Measurements from ENCODE around the gene HRAS. TPM values are rescaled to one million over a fixed set of nuclear protein-coding genes. Genes with fewer than 3 reads are reported as not detected.

Gene HRAS
- total RNA-seq, 1 experiment from 2014 or later: 69.0 TPM

DNA sequence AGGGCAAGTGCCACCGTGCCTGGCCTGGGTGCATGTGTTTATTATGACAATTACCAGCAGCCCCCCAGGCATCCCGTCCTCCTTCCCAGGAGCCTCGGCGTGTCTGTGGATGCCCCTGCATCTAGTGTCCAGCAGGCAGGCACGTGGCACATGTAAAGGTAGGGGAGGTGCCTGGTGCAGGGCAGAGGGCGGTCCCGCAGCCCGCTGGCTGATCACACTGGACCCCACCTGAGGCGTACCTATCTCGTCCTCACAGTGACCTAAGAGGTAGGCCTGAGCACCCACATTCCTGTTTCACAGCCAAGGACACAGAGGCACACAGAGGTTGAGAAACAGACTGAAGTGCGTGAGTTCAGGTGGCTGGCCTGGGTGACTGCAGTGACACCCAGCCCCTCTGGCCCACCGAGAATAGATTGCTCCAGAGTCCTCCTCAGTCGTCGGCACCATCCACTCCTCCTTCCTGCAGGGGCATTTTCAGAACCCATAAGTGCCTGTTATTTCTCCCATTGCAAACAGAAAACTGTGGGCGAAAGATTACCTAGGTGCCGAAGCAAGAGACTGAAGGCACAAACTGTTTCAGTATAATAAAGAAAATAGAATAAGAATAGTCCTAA is 37.9 kb upstream of the HRAS start:
- Mint-ChIP-seq H3K4me3 (ENCODE audit: unreplicated experiment) (no peak overlapping the region), H3K4me1 (ENCODE audit: low read depth, unreplicated experiment) (peaks cover 22% of the 10 kb centered on the region), H3K27ac (ENCODE audit: unreplicated experiment) (no peak overlapping the region), H3K36me3 (ENCODE audit: insufficient read depth, unreplicated experiment) (peaks cover 10% of the 10 kb centered on the region), H3K9me3 (ENCODE audit: unreplicated experiment) (no peaks in the 10 kb centered on the region), H3K27me3 (ENCODE audit: insufficient read depth, unreplicated experiment) (no peaks in the 10 kb centered on the region)
- Histone ChIP-seq H3K27me3 (replicated peaks; ENCODE audit: control insufficient read depth, insufficient read depth, low read length) (no peaks in the 10 kb centered on the region), H3K4me3 (ENCODE audit: low read depth, low read length) (no peak overlapping the region), H3K9me3 (no peaks in the 10 kb centered on the region), H3K36me3 (ENCODE audit: control insufficient read depth, insufficient read depth, low read length) (no peaks in the 10 kb centered on the region), H3K4me1 (peaks cover 35% of the 10 kb centered on the region)
- POLR2A ChIA-PET: no interaction called here
- intact Hi-C loops (cut with micrococcal nuclease; ENCODE audit: unreplicated experiment): no loop called here
- DNase-seq: no peak
- CTCF ChIA-PET: no interaction called here
- BruUV-seq (replicated peaks): no TSS peak
- TF ChIP-seq, protein P1, sequence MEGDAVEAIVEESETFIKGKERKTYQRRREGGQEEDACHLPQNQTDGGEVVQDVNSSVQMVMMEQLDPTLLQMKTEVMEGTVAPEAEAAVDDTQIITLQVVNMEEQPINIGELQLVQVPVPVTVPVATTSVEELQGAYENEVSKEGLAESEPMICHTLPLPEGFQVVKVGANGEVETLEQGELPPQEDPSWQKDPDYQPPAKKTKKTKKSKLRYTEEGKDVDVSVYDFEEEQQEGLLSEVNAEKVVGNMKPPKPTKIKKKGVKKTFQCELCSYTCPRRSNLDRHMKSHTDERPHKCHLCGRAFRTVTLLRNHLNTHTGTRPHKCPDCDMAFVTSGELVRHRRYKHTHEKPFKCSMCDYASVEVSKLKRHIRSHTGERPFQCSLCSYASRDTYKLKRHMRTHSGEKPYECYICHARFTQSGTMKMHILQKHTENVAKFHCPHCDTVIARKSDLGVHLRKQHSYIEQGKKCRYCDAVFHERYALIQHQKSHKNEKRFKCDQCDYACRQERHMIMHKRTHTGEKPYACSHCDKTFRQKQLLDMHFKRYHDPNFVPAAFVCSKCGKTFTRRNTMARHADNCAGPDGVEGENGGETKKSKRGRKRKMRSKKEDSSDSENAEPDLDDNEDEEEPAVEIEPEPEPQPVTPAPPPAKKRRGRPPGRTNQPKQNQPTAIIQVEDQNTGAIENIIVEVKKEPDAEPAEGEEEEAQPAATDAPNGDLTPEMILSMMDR (IDR thresholded peaks at IDR 0.05; ENCODE audit: insufficient read depth in 1 of 2, low read depth in 1 of 2, low read length in 1 of 2, severe bottlenecking in 1 of 2, unreplicated experiment in 1 of 2): no peak

DNA sequence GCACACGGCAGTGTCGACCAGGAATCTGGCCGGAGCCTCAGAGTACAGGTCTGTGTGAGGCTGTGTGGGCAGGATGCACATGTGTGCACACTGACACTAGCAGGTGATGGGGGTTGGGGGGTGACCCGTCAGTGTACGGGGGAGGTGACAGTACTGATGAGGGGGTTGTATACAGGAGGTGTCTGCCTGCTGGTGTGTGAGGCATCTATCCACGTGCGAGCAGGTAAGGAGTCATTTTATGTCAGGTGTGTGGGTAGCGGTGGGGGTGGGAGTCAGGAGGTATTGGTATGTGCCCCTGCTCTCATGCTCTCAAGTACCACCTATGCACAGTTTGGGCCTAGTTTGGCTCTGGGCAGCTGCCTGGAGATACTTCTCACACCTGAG is 36.4 kb upstream of the HRAS start:
- BruUV-seq (replicated peaks): no TSS peak
- Histone ChIP-seq H3K4me1 (peaks cover 36% of the 10 kb centered on the region), H3K36me3 (ENCODE audit: control insufficient read depth, insufficient read depth, low read length) (0 out of 2 replicates have a peak, but pooled peaks cover 1% of the 10 kb centered on the region), H3K27me3 (replicated peaks; ENCODE audit: control insufficient read depth, insufficient read depth, low read length) (no peaks in the 10 kb centered on the region), H3K4me3 (ENCODE audit: low read depth, low read length) (no peak overlapping the region), H3K9me3 (no peaks in the 10 kb centered on the region)
- ChIA-PET CTCF (no interaction called here), POLR2A (no interaction called here)
- Mint-ChIP-seq H3K27me3 (ENCODE audit: insufficient read depth, unreplicated experiment) (no peaks in the 10 kb centered on the region), H3K9me3 (ENCODE audit: unreplicated experiment) (no peaks in the 10 kb centered on the region), H3K27ac (ENCODE audit: unreplicated experiment) (no peak overlapping the region), H3K4me3 (ENCODE audit: unreplicated experiment) (no peak overlapping the region), H3K36me3 (ENCODE audit: insufficient read depth, unreplicated experiment) (peaks cover 19% of the 10 kb centered on the region), H3K4me1 (ENCODE audit: low read depth, unreplicated experiment) (peaks cover 22% of the 10 kb centered on the region)
- TF ChIP-seq, protein P1 (IDR thresholded peaks at IDR 0.05; ENCODE audit: insufficient read depth in 1 of 2, low read depth in 1 of 2, low read length in 1 of 2, severe bottlenecking in 1 of 2, unreplicated experiment in 1 of 2): no peak
- DNase-seq: no peak
- intact Hi-C loops (cut with micrococcal nuclease; ENCODE audit: unreplicated experiment): no loop called here

DNA sequence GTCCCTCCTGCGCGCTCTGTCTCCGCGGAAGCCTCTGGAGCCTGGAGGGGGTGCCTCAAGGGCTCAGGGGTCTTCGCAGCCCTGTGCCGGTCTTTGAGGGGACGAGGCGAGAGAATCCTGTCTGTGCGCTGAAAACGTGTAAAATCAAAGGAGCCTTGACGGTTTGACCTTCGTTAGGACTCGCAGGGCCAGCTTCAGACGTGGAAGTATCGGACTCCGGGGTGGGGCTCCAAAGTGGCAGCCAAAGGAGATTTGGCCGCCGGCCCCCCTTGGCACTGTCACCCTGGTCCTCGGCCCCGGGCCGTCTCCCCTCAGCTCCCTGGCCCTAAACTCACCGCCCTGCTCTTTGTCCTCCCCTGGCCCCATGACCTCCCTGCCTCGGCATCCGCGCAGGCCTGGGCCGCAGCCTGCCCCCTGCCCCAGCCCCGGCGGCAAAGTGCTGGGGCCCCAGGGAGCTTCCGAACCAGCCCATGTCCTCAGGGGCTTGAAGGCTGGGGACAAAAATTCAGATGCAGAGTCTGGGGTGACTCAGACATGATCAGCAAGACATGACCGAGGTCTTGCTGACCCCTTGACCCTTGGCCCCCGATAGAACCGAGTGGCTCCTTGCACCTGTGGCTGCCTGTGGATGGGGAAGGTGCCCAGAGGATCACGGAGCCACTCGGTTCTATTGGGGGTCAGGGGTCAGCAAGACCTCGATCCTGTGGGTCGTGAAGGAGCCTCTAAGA is 33.9 kb upstream of the HRAS start:
- peak overlapping the region; percentile 32 for H3K27ac Mint-ChIP-seq (ENCODE audit: unreplicated experiment)
- ChIA-PET POLR2A (interaction anchor here (0.5 to 1.2 kb wide), 3 partner anchors 8 to 214 kb away, joined by 3 to 9 read pairs (median 3); no protein-coding TSS in a partner anchor), CTCF (no interaction called here)
- no peaks in the 10 kb centered on the region for H3K27me3 Mint-ChIP-seq (ENCODE audit: insufficient read depth, unreplicated experiment)
- H3K9me3 ChIP-seq: no peaks in the 10 kb centered on the region
- H3K4me1 Mint-ChIP-seq (ENCODE audit: low read depth, unreplicated experiment): peaks cover 10% of the 10 kb centered on the region
- TF ChIP-seq, protein P1 (IDR thresholded peaks at IDR 0.05; ENCODE audit: insufficient read depth in 1 of 2, low read depth in 1 of 2, low read length in 1 of 2, severe bottlenecking in 1 of 2, unreplicated experiment in 1 of 2): no peak
- intact Hi-C loops (cut with micrococcal nuclease; ENCODE audit: unreplicated experiment): loop anchor here (5.0 to 10.0 kb wide), 2 partner anchors 48 to 125 kb away; partner anchors contain the start of genes DEAF1, IRF7 and TMEM80
- TSS peak; percentile 47 for BruUV-seq (replicated peaks)
- H3K36me3 Mint-ChIP-seq (ENCODE audit: insufficient read depth, unreplicated experiment): peaks cover 32% of the 10 kb centered on the region
- H3K4me3 ChIP-seq (ENCODE audit: low read depth, low read length): peak overlapping the region; percentile 78
- H3K9me3 Mint-ChIP-seq (ENCODE audit: unreplicated experiment): no peaks in the 10 kb centered on the region
- DNase-seq: no peak
- peak overlapping the region; percentile 73 for H3K4me3 Mint-ChIP-seq (ENCODE audit: unreplicated experiment)
- H3K4me1 ChIP-seq: peaks cover 48% of the 10 kb centered on the region
- H3K36me3 ChIP-seq (ENCODE audit: control insufficient read depth, insufficient read depth, low read length): 0 out of 2 replicates have a peak, but pooled peaks cover 1% of the 10 kb centered on the region
- H3K27me3 ChIP-seq (replicated peaks; ENCODE audit: control insufficient read depth, insufficient read depth, low read length): no peaks in the 10 kb centered on the region
